Left renal cortex interstitium (tissue), 4 donors: ENCODE measurements around the gene OSBPL10. TPM values are rescaled to one million over a fixed set of nuclear protein-coding genes. Genes with fewer than 3 reads are reported as not detected.
"Not testable (repeated sequence)": the region's sequence is repeated elsewhere in the genome, so short reads cannot be mapped to it uniquely, and the experiment has no call there.

Source experiments
- DNase-seq, 4 donors: peaks; one replicate each; pipeline ENCODE4 v3.0.0-alpha.2; 2013; ENCODE audit warnings: low read depth in 4 of 4, low spot score in 2 of 4, missing footprints in 1 of 4
- polyA plus RNA-seq, 4 donors: library from polyadenylated mRNA; unstranded; fragments of 120-200 nt; gene quantifications; one replicate each; pipeline ENCODE4 v1.2.1, GENCODE V29; 2013; ENCODE audit not compliant: insufficient read length in 4 of 4

OSBPL10 gene
- polyA plus RNA-seq, 4 donors, result 18.3 to 26.0 (median 21.5) TPM

DNA sequence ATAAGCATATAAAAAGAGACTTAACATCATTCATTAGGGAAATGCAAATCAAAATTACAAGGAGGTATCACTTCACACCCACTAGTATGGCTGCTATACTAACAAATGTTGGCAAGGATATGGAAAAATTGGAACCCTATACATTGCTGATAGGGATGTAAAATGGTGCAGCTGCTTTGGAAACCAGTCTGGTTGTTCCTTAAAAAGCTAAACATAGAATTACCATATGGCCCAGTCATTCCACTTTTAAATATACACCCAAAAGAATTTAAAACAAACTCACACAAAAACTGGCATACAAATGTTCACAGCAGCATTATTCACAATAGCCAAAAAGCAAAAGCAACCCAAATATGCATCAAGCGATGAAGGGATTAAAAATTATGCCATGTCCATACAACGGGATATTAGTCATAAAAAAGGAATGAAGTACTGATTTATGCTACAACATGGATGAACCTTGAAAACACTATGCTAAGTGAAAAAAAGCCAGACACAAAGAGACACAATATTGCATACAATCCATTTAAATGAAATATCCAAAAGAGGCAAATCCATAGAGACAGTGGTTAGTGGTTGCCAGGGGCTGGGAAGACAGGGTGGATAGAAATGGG lies 118.3 kb downstream of the OSBPL10 start:
- DNase-seq, result no peak

DNA sequence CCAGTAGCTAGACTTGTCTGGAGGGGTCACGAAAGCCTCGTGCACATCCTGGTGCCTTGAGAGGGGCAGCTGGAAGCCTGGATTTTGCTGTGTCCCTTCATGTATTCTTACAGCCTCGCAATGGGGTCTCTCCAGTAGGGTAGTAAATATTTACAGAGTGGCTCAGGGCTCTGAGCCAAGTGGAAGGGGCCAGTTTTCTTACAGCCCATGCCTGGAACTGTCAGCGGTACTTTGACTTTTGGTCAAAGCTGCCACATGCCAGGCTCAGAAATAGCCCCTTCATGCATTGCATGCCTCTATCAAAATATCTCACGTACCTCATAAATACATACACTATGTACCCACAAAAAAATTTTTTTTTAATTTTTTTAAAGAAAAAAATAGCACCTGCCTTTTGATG lies 119.2 kb downstream of the OSBPL10 start:
- DNase-seq, result no peak

DNA sequence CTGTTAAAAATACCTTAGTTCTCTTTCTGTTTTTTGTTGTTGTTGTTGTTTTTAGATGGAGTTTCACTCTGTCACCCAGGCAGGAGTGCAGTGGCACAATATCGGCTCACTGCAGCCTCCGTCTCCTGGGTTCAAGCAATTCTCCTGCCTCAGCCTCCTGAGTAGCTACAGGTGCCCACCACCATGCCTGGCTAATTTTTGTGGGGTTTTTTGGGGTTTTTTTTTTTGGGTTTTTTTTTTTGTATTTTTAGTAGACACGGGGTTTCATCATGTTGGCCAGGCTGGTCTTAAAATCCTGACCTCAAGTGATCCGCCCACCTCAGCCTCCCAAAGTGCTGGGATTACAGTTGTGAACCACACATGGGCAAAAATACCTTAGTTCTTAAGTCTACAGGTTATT lies 120.4 kb downstream of the OSBPL10 start:
- DNase-seq, result not testable (repeated sequence)

DNA sequence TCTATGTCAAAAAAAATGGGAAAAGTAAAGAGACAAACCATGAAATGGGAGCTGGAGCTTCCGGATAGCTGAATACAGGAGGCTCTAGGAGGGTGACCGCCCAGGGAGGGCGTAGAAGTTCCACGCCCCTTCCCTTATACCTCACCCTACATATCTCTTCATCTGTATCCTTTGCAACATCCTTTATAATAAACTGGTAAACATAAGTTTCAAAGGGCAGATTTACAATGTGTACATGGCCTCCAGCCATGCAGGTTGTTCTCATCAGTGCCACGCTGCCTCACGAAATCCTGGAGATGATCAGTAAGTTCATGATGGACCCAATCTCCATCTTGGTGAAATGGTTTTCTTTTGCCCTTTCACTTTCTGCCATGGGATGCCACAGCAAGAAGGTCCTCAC lies 121.8 kb downstream of the OSBPL10 start:
- DNase-seq, result no peak

DNA sequence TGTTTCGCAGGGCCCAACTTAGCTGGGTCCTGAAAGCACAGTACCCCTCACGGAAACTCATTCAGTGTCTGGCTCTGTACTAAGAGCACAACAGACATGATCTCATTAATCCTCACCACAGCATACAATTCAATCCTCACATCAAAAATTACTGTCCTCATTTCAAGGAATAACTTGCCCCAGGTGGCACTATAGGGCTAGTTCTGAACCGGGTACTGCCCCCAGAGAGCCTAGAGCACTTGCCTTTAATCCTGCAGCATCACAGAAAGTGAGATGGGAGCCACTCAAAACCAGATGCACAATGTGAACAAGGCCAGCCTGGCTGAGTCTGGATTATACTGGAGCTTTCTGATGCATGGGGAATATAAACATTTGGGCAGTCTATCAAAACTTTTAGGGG lies 122.6 kb downstream of the OSBPL10 start:
- no peak for DNase-seq

DNA sequence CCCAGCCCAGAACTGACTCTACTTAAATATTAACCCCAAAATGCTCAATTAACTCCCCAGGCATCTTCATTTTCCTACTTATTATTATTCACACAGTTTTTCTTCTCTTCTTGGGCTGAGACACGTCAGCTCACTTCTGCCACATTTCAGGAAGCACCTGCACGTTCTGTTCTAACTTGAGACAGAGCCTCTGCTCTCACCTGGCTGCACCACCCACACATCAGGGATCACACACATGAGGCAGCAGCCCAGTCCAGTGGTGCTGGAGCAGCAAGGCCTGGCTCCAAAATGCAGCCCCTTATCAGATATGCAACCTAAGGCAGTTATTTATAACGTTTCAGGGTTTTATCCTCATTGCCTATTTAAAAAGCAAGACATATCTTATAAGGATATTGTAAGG lies 127.5 kb downstream of the OSBPL10 start:
- DNase-seq, result no peak

DNA sequence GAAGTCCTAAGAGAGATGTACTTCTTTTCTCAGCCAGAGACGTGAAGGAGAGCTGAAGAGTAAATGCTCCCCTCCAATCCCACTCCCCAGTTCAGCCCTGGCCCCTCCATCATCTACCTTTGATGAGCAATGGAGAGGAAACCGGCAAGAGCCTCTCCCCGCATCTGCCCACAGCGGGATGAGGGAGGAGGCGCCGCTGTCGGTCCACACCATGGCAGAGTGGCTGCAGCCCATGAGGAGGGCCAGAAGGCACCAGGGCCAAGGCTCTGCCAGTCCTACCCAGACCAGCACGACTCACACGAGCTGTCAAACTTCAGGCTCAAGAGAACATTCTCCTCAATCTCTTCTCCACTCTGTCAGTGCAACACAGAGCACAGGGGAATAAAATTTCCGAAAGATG lies 129.8 kb downstream of the OSBPL10 start:
- DNase-seq, result no peak

DNA sequence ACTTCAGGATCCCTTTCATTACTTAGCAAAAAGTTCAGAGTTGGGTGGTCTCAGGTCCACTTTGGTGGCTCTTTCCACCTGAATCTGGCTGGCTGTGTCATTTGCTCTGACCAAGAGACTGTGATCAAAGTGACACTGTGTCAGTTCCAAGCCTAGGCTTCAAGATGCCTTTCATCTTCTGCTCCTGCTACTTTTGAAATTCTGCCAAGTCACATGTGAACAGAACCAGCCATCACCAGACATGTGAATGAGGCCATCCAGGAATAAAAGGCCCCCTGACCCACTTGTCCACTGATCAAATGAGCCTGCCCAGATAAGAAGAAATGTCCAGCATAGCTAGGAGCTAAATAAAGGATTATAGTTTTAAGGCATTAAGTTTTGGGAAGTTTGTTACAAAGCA lies 132.2 kb downstream of the OSBPL10 start:
- peak in 2 of 4 donors; percentile 11 to 15 for DNase-seq

DNA sequence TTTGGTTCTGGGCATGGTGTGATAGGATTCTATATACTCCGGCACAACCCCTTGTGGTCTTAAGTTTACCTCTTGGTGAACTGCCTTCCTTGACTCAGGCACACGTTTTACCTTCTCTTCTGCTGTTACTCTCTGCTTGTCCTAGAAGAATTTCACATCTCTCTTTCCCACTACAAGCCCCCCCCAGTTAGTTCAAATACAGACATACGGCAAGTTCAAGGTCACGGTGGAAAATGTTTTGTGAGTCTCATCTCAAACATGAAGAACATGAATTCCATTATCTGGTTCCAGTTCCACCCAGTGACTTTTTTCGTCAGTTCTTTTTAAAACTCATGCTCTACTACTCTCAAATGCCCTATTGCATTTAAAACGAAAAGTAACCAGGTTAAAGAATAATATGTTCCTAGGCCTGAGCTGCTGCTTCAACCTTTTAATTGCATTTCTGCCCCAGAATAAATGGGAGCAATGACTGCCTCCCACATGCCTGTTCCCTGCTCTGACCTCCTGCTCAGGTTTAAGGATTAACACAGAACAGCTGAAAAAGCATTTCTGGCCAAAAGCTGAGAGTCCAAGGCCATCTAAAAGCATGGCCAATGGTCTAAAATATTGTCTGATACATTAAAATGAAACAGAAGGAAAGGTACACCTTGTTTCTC lies 132.8 kb downstream of the OSBPL10 start:
- peak in 2 of 4 donors; percentile 19 to 20 for DNase-seq

DNA sequence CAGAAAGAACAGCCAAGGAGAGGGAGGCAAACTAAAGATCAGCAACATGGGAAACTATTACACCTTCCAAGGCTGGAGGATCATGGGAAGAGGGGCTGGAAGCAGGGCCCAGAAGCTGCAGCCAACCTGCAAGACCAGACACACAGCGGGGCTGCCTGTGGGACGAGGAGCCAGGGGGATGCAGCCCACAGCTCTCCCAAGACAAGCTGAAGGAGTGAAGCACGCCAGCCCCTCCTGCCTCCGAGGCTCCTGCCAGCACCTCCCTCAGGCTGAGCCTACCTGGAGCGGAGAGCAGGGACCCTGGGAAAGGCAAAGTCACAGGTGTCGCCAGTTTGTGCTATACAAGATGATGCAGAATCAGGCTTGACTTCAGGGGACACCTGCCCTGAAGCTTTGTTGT lies 133.3 kb downstream of the OSBPL10 start:
- DNase-seq, result no peak

DNA sequence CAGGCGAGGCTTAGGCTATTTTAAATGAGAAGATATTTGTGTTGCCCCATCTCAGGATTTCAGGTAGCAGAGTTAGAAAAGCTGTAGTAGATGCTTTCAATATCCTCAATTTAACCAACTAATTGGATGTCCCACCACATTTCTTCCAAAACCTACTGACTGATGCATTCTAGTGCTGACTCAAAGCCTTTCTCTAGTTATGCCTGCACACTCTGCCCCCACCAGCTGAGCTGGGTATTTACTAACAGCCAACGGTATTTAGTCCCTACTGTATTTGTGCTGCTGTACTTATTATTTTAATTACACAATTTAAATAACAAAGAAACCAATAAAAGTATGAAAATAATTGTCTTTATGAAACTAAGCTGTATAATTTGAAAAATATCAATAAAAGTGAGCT lies 139.5 kb downstream of the OSBPL10 start:
- no peak for DNase-seq

DNA sequence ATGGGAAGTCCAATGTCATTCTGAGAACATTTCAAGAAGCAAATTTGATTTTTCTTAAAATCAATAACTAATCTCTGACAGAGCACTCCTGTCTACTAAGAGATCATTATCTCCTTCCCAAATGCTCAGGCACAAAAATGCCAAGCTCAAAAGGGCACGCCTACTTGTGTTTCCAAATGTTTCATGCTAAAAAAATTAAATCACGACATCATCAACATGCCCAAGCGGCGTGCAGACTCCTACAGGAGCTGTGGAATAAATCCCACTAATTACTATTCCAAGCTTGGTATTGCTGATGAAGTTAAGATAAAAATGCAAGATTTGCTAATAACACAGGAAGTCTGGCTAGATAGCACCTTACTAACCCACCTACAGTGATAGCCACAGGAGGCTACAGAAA lies 140.8 kb downstream of the OSBPL10 start:
- DNase-seq, result no peak

DNA sequence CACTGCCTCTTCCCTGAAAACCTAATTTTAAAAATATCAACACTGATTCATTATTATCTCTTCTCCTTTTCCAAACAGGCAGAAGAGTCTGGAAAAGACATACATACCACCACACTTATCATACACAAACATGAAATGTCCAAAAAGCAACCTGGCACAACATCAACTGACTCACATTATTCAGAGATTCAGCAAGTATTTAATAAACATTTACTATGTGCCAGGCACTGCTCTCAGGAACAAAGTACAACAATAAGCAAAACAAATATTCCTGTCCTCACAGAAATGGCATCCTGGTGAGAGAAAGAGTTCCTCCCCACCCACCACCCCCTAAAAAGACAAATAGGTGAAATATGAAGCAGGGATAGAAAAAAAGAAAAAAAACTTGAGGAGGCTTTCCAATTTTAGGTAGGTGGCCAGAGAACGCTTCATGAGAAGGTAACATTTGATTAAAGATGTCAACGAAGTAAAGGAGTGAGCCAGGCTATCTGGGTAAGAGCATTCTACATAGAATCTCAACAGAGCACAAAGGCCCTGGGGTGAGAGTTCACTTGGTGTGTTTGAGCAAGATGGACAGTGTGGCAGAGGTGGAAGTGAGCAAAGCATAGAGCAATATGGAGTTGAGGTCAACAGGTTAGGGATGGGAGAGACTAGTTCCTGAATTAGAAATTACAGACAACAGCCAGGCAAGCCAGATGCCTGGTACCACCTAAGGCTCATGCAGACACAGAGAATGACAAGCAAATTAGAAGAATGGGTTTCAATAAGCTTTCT lies 141.7 kb downstream of the OSBPL10 start:
- DNase-seq, result no peak

DNA sequence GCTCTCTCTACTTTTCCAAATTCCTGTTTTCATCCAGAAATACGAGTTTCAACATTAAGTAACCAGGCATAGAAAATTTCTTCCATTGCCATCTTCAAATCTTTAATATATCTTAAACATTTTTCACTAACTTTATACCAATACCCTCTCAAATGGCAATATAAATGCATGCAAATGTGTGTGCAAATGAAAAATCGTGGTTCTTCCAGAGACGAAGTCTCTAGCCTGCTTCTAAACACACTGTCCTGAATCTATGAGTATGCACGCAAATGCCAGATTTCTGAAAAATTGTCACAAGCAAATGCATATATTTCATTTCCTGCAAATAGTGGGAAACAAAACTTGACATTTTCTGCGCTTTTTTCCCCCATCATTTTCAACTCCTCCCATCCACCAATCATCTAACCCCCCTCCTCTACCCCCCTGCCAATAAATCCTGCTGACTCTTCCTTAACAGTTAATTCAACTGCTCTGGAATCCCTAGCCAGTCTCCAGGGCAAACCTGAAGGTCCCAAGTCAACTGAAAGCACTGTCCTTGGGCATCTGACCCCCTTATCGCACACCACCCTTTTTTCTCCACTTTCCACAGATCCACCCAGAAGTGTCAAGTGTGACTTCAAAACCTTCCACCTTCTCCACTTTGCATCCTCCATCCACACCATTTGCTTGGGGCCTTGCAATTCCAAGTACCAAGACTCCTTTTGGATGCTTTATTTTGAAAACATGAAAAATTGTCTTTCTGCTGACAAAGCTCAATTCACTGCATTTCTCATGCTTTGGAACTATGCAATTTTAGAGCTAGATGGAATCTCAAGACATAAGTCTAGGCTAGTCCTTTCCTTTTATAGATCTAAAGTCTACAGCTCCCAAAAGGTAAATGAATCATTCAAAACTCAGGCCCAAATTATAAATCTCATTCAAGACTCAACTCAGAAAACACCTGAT lies 144.7 kb downstream of the OSBPL10 start:
- no peak for DNase-seq

DNA sequence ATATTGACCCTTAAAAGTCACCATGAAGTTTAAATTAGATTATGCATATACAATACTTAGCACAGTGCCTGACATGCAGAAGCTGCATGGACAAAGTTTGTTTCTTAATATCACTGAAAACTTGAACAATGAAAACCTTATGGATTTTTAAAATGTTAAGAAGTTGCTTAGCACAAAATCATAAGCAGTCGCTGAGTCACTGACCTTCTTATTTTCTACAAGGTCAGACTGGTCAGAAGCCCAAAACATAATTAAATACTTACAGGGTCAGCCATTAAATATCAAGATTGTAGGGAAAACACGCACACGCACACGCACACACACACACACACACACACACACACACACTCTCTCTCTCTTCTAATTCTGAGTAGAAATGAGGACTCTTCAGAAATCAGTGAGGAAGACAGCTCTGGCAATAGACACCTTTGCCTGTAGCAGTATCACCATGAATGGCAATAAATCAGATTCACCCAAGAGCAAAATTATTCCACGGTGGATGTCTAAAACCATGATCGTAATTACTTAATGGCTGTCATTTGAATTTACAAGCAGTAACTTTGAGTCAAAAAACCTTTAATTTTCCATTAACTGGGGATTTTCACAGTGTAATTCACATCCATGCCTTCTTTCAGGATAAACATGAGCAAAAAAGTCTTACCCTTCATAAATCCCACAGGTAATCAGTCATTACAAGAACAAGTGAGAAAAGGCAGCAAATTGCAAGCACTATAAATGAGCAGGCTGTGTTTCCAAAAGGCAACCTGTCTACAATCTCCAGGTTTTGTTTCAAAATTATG lies 147.5 kb downstream of the OSBPL10 start:
- no peak for DNase-seq

DNA sequence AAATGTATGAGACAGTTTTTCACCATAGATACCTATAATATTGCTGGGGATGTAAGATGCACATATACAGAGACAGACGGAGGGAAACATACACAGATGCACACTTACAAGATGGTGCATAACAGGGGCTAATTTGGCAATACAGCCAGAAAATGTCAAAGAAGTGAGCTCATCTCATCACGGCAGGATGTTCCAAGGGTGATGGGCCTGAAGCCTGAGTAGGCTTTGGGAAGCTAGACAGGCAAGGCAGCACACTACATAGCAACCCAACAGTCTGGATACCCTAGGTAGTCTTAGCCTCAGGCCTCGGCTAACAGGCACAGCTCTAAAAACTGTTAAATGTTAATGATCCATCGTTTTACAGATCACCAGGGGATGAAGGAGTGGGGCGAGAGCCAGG lies 148.5 kb downstream of the OSBPL10 start:
- DNase-seq, result no peak

DNA sequence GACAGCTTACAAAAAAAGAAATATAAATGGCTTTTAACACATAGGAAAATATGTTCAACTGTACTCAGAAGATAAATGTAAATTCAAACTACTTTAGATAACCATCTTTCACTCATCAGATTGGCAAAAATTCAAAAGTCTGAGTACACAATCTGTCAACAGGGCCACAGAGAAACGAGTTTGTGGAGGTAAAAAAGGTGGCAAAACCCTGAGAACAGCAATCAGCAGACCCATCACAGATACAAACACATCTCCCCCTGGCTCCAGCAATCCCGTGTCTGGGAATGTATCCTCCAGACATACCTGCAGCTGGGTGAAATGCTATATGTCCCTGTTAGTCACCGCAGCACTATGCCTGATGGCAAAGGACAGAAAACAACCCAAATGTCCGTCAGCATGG lies 149.5 kb downstream of the OSBPL10 start:
- no peak for DNase-seq

DNA sequence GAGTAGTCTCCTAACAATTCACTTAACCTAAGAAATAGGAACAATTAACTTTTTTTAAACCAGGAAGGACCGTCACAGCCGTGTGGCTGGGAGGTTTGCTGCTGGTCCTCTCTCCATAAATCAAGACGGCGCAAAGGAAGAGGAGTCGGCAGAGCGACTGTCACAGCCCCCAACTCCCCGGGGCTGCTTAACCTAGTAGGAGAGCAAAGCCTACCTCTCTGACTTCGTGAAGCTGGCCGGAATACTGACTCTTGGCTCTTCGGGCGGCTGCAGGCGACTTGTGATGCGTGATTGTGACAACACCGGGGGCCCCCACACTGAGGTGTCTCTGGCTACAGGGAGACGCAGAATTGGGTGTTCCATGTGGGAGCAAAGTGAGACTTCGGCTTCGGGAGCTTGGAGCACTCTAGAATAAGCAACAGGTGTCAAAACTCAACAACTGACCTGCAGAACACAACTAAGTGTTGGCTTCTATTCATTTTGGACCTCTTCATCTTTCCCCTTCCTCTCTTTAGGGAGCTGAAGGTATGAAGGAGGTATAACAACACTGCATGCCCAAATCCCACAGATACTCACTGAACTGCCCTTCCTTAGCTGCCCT lies 151.1 kb downstream of the OSBPL10 start:
- DNase-seq, result peak in 2 of 4 donors; percentile 9 to 45

DNA sequence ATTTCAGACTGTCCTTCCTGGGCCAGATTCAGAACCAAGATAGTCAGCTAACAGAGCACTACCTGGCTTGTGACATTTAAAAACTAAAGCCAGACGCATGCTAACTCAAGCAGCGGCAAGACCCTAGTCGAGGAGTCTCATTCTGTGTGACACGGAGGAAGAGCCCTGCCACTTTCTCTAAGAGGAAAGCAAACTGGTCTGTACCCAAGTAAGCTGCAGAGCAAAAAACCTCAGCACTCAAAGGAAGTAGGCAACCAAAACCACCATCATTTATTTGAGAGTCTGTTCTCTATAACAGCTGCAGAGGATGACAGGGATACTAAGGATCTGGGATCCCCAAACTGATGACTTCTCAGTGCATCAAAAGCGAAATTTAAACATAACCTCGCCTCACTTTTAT lies 152.1 kb downstream of the OSBPL10 start:
- DNase-seq, result no peak

DNA sequence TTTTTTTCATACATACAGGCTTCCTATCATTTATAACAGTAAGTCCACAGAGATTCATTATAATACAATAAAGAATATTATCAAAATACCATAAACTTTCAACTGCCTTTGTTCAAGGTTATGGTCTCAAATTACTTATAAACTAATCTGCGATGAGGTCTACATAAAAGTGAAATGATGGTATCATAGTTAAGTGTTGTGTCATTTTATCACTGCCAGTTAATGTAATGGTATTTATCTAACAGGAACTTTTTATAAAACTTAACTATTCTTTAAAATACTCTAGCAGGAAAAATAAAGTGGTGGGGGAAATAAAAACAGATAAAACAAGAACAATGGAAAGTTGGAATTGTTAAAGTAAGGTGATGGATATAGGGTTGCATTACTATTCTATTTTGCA lies 153.1 kb downstream of the OSBPL10 start:
- no peak for DNase-seq
